Activated CD4-positive, alpha-beta T cell treated with anti-CD3 and anti-CD28 coated beads for 4 hours (primary cell): ENCODE data around the gene CPN1.
A peak's percentile ranks its signal among the peaks of the same experiment; 100 is the strongest.
"Not testable (repeated sequence)": the region's sequence is repeated elsewhere in the genome, so short reads cannot be mapped to it uniquely, and the experiment has no call there.

Experiments
- DNase-seq, 2 donors: peaks; one replicate each; pipeline ENCODE4 v3.0.0-alpha.2; 2020

The CPN1 gene

DNA sequence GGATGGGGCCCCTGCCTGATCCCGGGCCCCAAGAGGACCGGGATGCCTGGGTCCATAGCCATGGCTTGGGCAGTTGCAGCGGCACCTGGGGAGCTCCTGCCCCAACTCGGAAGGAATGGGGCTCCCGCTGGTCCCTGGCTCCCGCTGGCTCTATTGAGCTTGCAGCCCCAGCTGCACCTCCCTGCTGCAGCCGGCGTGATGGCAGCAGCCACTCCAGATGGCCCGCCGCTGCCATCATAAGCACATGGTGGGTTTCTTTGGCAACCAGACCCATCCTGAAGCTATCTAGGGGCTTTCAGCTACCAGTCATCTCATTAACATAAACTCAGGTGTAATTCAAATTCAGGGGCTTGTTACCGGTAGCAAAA is 60.8 kb downstream of the CPN1 start:
- no peak for DNase-seq

DNA sequence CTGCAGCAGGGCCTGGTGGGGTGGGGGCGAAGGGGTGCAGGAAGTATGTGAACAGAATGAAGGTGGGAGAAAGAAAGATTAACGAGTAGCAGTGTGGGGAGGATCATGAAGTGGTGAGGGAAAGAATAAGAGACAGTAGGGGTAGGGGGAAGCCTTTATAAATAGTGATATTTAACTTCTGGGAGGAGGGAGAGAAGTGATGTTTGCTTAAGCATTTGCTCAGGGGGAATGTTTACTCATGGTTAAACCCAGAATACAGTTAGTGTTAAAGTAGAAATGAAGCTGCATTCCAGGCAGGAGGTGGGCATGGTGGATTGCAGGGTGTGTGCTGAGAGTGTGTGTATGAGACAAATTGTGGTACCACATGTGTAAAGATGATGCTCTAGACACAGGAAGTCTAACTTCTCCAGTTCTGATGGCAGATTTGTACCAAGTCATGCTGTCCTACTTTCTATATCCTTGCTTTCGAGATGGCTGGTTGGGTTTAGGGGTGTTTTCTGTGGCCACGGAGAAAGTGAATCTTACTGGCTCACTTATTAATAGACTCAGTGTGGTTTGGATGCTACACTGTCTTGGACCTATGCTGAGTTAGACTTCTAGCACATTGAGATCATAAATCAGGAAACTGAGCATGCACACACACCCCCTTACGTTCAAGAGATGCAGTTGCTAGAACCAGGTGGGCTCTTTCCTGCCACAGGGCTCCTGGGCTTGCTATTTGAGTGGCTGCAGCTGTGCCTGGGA is 61.4 kb downstream of the CPN1 start:
- no peak for DNase-seq

DNA sequence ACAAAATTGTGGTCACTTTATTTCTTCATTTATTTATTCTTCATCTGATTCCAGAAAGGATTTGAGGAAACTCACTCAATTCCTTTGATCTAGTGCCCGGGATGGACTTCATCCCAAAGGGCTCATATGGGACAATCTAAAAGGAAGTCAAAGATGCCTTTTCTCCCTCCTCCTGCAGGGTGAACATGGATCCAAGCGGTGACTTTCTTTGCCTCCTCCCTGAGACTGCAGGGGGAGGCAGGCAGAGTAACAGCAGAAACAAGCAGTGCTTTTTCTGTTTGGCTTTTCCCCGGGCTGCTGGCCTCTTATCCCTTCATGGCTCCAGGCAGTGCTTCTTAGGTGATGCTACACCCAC is 61.9 kb downstream of the CPN1 start:
- no peak for DNase-seq

DNA sequence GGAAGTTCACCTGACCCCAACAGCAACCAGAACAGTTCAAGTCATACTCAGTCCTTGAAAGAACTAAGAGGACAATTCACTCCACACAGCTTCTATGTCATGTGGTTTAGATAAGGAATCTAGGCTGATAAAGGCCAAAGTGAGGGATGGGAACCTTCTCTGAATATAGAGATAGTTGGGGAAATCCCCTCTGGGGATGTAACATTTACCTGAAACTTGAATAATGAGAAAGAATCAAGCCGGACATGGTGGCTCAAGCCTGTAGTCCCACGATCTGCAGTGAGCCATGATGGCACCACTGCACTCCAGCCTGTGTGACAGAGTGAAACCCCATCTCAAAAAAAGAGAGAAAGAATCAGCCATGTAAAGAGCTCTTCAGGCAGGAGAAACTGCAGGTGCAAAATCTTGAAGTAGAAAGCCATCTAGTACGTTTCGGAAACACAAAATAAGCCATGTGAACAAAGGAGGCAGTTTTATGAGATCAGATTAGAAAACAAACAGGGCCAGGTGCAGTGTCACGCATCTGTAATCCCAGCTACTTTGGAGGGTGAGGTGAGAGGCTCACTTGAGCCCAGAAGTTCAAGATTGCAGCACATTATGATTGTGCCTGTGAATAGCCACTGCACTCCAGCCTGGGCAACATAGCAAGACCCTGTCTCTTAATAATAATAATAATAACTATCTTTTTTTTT is 67.5 kb downstream of the CPN1 start:
- DNase-seq, result no peak

DNA sequence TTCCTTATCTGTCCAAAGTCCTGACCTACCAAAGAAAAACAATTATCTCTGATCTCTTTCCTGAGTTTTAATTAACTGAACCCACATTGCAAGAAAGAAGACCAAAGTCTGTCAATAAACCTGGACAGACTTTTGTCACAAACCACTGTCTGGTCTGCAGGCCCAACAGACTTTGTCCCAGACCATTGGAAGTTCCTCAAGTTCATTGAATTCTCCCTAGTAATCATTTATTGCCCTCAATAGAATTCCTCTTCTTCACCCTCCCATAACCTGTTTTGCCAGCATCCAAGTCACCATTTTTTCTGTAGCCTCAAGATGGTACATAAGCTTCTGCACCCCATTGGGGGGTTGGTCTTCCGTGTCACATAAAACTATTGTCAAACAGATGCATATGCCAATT is 68.0 kb downstream of the CPN1 start:
- no peak for DNase-seq

DNA sequence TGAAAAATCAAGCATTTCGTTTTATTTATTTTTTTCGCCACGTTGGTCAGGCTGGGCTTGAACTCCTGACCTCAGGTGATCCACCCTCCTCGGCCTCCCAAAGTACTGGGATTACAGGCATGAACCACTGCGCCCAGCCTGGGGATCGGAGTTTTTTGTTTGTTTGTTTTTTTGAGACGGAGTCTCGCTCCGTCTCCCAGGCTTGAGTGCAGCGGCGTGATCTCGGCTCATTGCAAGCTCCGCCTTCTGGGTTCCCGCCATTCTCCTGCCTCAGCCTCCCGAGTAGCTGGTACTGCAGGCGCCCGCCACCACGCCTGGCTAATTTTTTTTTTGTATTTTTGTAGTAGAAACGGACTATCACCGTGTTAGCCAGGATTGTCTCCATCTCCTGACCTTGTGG is 69.8 kb downstream of the CPN1 start:
- DNase-seq, result not testable (repeated sequence)

DNA sequence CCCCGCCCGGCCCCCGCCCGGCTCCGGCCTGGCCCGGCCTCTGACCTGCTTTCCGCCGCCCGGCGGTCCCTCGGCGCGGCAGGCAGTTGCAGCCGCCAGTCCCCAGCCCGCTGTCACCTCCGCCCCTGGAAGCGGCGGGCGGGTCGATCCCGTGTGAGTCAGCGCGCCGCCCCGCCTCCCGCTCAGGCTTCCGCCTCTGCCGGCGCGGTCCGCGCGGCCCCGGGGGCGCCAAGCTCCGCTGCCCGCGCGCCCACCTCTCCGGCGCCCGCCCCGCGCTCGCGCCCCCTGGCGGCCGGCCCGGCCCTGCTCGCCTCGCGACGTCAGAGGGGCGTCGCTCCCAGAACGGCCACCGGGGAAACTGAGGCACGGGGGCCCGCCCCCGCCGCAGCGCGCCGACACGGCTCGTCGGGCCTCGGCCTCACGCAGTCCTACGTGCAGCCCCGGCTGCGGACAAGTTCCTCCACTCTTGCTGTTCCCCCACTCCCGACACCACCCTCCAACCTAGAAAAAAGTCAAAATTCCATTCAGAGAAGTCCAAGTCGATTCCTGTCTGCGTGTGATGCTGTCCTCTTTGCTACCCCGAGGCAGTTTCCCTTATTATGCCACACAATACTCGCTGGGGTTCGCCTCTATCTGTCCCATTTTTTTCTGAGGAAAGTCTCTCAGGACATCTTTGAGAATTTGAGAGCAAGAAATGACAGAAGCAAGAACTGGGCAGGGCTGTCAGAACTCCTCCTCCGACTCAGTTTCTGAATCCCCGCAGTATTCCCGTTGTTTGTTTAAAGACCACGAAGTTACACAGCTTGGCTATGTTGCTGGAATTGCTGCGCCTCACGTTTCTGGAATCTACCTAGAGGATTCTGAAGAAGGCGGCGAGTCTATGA is 71.6 kb downstream of the CPN1 start, which contains the start of gene DNMBP:
DNMBP (minus strand) TSS at position 155 of the 884 bp plus-strand sequence. CDS start 37,823 bp downstream, outside the sequence.
- peak; percentile 81 to 83 for DNase-seq

DNA sequence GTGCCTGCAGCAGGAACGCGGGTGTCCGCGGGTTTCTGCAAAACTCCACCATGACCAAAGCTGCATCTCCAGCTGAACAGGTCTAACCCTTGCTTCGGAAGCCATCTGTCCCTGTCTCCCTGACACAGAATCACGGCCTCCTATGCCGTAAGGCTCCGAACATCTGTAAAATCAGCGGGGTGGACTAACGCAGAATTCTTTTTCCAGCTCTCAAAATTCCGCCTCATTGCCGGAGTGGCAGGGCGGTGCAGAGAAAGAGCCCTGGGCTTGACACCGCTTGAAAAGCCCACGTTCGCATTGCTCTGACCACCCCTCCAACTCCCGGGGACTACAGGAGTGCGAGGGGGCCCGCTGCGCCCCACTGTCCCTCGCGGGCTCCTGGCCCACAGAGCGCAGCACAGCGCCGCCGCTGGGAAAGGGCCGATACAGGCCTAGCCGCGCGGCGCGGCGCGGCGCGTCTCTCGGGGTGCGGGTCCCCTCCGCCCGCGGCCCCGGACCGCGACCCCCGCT is 72.3 kb downstream of the CPN1 start:
- no peak for DNase-seq

DNA sequence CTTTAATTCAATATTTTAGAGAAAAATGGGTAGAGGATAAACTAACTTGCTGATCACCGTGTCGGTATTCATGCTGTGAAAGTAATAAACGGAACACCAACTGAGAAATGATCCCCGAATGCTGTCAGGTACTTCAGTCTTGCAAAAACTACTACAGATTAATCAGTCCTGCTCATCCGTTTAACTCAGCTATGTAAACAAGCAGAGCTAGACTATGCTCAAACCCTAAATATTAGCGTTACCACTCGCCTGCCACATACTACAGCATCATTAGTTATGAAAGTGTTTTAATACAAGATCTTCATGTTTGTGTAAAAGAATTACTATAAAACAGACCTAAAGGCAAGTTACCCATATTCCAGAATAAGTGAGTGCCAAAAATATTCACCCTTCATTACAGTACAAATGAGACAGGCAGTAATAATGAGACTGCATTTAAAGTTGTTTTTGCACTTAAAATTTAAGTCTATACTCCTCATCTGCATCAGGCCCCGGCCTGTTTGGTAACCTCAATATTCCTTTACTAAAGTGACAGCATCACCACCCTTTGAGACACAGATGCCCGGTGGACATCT is 72.9 kb downstream of the CPN1 start:
- no peak for DNase-seq

DNA sequence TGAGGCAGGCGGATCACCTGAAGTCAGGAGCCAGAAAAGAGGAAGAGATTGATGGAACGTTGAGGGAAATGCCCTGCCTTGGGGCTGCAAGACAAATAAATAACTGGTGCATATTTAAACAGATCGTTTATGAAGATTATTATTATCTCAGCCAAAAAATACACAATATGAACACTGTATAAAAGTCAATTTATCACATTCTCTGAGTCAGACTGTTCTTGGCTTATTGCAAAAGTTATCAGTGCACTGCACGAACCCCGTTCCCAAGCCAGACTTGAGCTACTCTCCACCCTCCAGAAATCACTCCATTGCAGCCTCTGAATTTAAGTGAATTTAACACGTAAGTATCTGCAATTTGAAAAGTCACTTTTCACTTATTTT is 73.5 kb downstream of the CPN1 start:
- DNase-seq, result no peak

DNA sequence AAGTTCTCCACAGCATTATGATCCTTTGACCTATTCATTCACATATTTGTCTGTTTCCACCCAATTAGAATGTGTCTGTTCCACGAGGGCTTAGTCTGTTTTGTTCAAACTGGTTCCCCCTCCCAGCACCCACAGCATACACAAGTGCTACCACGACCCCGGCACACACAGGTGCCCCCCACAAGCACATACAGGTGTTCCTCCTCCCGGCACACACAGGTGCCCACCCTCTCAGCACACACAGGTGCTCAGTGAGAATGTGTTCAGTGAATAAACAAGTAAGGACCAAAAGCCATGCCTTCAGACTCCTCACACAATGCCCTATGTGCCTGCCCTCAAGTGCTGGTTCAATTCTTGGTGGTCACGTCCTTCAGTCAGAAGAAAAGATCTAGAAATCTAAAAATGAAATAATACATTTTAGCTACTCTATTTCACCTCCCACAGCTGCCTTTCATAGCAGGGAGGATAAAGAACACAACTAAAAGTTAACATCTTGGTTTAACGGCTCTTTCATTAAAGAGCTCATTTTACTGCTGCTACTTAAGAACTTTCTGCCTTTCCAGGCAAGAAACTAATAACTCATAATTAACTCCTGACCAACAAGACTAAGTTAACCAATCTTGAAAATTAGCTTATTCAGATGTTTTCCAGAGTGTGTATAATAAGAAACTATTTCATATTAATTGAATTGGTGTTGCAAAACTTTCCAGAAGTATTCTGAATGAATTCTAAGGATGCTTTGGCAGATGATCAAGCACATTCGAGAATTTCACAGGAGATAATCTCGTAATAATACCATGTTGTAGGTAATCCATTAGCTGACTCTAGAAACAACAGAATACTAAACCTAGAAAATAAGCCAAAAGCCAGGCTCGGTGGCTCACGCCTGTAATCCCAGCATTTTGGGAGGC is 74.2 kb downstream of the CPN1 start:
- DNase-seq, result no peak

DNA sequence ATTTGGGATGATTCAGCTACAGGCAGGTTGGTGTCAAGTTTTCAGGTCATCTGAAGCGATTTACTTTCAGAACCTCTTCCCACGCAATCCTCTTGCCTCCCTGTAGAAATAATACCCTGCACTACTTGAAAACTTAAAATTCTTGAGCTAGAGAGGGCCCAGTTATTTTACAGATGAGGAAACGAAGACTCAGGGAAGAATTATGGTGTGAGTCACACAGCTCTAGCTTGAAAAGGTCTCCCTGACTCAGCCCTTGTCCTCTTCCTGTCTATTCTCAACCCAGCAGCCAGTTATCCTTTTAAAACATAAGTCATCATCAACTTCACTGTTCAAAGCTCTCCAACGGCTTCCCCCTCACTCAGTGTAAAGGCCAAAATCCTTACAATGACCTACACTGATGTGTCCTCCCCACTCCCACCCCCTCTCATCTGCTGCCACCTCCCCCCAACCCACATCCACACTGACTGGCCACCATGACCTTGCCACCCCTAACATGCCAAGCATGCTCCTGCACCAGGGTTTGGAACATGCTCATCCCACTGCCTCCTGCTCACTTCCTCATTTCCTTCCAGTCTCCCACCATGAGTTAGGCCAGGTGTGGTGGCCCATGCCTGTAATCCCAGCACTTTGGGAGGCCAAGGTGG is 75.3 kb downstream of the CPN1 start:
- DNase-seq, result peak; percentile 6 to 21

DNA sequence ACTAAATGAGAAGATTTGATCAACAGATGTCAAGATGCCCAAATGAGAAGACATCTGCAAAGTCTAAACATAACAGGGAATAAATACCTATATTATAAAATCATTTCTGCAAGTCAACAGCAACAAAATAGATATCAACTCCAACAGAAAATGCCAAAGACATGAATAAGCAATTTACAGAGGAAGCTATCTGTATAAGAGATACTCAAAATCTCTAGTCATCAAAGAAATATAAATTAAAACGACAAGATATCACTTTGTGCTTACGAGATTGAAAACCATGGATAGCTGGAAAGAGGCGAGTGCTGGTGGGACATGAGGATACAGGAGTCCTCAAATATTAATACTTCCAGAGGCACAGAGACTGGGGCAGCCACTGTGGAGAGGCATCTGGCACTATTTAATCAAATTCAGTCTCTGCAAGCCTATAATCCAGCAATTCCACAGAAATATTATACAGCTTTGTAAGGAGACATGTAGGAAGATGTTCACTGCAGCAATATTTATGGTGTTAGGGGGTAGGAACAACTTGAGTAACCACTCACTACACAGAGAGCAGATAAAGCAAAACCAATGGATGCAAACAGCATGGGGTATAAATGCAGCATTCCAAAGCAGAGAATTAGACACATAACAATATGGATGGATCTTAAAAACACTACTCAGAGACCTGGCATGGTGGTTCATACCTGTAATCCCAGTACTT is 76.7 kb downstream of the CPN1 start:
- DNase-seq, result no peak

DNA sequence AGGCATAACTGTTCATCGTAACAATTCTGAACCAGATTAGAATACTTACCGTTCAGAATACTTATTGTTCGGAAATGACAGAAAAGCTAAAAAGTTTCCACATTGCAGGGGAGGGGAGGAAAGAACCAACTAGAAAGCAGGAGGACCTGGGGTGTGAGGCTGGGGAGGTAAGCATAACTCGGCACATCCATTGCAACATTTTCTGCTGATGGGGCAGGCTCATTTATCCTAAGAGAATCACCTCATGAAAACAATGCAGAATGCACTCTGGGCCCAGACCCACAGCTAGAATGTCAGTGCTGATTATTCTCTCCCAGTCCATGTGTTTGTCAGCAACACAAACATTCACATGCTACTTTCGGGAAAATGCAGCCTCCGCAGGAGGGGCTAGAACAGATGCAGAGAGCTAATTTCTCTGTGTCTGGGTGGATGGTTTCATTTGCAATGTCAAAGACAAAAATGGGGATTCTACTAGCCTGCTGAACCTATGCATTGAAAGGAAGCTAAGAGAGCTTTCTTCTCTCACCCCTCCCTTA is 81.5 kb downstream of the CPN1 start:
- DNase-seq, result no peak

DNA sequence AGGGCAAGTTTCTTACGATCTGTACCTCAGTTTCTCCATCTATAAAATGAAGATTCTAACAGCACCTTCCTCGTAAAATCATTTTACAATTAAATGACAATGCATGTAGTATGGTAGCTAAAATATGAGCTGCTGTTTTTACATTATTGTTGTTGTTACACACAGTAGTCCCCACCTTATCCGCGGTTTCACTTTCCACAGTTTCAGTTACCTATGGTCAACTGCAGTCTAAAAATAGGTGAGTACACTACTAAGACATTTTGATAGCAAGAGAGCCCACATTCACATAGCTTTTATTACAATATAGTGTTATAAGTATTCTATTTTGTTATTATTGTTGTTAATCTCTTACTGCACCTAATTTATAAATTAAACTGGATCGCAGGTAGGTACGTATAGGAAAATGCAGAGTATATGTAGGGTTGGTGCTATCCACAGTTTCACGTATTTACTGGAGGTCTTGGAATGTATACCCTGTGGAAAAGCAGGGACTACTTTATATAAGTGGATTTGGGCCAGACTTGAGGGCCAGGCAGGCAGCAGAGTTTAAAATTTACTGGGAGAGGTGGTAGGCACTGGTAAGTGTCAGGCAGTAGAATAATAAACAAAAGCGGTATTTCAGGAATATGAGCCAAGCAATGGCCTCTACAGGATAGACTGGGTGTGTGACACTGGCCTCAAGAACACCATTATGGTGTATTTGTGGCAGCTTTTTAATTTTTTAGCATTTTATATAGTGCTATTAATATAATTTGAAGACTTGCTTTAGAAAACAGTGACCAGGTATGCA is 82.2 kb downstream of the CPN1 start:
- no peak for DNase-seq

DNA sequence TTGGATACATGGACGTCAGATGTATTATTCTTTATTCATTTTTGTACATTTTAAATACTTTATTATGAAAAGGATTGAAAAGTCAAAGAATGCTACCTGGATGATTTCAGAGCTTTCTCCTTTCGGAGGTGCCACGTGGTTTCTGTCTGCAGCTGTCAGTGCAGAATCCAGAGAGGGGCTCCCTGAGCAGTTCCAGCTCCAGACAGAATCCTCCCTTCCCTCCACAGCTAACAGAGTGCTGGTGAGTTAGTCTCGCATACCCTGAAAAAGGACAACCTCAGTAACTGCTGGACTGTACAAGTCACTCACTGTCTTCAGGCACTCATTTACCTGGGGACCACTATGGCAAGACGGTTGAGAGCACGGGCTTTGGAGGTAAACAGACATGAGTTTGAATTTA is 82.8 kb downstream of the CPN1 start:
- no peak for DNase-seq

DNA sequence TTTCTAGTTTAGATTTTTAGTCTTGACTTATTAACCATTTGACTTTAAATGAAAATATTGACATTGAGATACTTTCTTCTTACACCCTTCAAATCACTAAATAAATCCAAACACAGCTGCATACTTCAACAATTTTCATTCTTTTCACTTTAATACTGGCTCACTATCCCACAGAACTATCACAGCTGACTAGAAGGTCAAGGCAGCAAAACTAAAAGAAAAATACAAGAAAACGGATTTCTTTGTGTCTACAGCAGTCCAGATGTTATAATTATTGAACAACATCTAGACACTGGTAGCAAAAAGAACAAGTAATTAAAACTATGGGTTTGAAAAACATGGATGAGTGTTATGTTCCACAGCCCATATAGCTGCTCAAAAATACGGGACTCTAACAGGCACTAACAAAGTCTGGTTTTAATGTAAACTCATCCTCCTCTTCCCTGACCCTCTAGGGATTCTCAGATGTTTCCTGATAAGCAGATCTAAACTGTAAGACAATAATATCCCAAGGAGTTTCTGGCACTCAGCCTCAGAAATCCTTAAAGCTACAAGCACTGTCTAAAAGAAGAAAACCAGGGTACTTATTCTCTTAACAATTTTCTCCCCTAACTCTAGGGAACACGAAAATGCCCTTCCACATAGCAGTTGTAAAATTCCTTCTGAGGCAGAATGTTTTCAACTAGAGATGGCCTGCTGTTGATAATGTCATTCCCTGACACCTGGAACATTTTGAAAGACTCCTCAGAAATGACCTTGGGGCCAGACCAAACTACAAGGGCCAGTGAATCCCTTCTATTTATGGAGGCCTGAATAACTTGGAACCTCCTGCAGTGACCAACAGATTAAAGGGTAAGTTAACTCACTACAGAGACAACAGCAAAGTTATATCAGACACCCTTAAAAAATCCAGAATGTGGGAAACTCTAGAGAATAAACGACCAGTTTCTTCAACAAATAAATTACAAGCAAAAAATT is 84.7 kb downstream of the CPN1 start:
- DNase-seq, result no peak

DNA sequence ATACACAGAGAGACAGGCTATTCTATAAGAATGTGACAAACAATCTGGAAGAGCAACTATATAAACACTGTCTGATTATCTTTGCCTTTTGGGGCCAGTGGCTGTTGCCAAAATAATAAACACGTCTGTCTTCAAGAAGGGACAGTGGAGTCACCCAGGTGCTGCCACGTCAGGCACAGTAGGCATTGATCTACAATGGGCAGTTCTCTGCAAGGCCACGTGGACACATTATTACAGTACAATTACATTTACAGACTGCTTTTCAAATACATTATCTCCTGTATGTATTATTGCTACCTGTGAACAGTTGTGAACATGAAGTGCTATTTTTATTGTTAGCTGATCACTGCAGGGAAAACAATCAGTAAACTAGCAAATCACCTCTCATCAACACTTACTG is 86.0 kb downstream of the CPN1 start:
- no peak for DNase-seq
